T follicular helper cell (primary cell): ENCODE data around the gene CINP.
"Not testable (repeated sequence)": the region's sequence is repeated elsewhere in the genome, so short reads cannot be mapped to it uniquely, and the experiment has no call there.

Experiments used
- DNase-seq: peaks from one replicate; pipeline ENCODE4 v3.0.0-alpha.2; 2020; ENCODE audit warnings: low read depth

Gene CINP

DNA sequence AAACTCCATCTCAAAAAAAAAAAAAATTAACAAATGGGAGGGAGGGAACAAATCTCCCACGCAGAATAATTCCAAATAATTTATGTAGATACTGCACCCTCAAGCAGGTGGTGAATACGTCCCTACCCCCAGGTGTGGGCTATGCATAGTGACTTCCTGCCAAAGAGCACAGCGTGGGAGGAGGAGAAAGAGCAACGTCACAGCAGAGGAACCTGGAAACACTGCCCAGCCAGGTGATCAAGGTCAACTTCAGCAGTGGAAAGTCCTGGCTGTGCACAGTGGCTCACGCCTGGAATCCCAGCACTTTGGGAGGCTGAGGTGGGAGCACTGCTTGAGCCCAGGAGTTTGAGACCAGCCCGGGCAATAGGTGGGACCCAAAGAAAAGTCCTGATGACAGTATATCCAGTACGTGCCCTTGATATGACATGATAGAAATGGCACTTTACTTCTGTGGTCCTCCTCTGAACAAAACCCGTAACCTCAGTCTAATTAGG lies 9.5 kb downstream of the CINP start:
- no peak for DNase-seq

DNA sequence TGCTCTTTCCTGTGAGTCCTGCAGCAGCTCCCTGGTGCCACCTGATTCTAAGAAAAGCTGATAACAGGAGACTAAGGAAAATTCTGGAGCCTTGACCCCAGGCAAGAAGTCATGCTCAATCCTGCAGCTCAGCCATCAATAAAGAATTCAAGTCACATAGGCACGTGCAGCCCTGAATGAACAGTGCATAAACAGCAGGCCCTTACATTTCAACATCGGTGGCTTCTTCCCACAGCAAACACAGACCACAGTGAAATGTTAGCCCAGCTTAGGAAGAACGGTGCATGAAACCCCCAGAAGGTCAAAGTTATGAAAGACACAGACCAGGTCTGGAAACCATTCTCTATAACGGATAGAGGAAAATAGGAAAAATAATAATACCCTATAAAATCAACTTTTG lies 10.5 kb downstream of the CINP start:
- no peak for DNase-seq

DNA sequence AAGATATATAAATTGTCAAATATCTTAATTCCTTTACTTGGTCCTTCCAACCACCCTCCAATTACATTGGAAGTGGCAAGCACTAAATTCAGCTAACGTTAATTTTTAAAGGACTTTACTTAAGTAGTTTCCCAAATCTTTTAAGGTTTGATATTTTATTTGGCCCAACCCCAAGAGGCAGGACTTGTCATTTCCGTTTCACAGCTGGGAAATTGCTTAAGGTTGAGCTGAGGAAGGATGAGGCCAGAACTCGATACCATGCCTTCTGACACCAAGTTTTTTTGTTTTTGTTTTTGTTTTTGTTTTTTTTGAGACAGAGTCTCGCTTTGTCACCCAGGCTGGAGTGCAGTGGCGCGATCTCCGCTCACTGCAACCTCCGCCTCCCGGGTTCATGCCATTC lies 11.1 kb downstream of the CINP start:
- not testable (repeated sequence) for DNase-seq

DNA sequence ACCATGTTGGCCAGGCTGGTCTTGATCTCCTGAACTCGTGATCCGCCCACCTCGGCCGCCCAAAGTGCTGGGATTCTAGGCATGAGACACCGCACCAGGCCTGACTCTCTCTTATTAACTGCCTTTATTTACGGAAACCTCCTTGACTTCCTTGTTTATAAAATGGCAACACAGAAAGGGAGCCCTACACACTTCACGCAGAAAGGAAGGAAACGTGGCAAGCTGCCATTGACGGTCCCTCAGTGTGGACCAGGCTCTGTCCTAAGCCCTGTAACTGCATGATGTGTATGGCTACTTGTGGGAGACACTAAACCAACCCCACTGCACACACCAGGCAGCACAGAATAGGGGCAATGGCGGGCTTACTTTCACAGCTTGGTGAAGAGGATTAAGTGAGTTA lies 11.7 kb downstream of the CINP start:
- DNase-seq = no peak

DNA sequence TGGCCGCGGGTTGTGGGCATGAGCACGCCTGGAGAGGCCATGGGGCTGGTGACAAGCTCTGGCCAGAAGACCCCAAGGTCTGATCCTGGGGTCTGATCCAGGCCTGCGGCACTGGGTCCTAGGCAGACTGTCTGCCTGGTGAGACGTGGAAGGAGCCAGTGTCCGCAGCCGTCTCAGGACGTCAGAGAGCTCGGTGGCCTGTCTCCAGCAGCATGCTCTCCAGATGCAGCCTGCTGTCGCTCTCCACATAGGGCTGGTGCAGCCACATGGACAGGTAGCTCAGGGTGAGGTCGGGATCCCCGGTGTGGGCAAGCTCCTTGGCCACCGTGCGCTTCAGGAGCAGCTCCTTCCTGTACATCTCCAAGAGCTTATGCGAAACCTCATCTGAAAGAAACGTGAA lies 14.3 kb downstream of the CINP start:
- no peak for DNase-seq

DNA sequence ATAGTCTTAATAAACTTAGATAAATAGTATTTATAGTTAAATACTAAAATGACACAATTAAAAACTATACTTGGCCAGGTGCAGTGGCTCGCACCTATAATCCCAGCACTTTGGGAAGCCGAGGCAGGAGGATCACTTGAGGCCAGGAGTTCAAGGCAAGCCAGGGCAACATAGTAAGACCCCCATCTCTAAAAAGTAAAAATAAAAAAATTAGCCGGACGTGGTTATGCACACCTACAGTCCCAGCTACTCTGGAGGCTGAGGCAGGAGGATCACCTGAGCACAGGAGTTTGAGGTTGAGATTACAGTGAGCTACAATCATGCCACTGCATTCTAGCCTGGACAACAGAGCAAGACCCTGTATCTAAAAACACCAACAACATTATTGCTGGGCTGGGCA lies 16.0 kb downstream of the CINP start:
- no peak for DNase-seq

DNA sequence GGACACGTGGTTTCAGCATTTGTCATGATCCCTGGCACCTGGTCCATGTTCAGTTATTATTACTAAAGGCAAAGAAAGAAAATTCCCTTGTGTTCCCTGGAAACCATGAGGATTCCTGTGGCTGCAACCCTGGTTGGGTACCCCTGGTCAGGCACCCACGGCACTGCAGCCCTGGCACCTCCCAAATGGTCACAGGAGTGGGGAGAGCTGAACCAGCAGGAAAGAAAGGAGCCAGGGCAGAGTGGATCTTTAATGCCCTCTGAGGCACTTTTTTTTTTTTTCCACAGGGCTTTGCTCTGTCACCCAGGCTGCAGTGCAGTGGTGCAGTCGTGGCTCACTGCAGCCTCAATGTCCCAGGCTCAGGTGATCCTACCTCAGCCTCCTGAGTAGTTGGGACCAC lies 17.5 kb downstream of the CINP start:
- DNase-seq = no peak

DNA sequence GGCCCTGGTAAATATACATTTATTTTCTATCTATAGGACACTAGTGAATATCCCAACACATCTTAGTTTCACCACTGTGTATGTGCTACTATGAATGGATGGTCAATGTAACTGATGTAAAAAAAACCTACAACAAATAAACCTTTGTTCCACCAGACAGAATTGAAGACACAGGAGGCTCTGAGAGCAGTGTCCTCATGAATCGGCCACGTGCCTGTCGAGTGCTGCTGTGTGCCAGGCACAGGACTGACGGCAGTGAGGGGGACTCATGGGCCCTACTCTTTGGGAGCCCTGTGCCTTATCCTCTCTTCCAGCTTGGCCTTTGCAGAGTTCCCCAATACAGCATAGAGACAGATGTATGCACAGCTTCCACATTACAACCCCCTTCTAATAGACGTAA lies 18.2 kb downstream of the CINP start:
- DNase-seq = no peak

DNA sequence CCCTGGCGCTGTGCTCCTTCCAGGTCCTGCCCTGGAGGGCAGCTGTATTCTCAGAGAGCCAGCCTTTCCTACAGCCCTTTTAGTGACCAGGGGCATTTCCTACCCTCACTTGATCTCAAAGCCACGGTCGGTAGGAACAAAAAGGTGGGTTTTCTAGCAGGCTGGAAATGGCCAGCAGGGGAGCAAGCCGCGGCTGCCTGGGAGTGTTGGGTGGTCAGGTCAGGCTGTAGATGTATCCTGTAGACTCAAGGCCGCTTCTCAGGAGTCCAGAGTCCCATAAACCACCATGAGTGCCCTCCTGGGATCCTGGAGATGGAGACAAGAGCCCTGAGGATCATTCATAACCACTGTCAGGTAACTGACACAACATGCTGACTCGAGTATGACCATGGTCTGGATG lies 18.6 kb downstream of the CINP start:
- no peak for DNase-seq

DNA sequence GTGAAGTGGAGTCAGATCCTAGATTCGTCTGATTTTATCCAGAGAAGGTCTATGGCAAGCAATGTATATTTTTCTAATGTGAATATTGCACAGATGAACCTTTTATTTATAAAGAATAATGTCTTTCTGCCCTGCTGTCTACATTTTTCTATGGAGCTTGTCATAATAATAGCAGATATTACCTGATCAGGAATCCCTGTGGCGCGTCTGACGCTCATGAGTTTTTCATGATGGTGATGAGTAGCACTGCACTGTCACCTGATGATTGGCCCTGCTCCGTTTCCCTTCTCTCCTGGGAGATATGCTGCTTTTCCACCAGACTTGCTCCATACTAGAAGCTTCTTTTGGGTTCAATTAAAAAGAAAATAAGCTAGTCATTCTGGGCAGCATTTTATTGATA lies 20.5 kb downstream of the CINP start:
- DNase-seq = no peak

DNA sequence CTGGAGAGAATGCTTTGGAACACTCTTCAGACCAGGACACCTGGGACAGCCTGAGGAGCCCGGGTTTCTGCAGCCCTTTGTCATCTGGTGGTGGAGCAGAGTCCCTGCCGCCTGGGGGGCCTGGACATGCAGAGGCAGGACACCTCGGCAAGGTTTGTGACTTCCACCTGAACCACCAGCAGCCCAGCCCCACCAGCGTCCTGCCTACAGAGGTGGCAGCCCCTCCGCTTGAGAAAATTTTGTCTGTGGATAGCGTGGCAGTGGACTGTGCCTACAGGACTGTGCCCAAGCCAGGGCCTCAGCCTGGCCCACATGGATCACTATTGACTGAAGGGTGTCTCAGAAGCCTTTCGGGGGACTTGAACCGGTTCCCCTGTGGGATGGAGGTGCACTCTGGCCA lies 21.1 kb downstream of the CINP start:
- no peak for DNase-seq

DNA sequence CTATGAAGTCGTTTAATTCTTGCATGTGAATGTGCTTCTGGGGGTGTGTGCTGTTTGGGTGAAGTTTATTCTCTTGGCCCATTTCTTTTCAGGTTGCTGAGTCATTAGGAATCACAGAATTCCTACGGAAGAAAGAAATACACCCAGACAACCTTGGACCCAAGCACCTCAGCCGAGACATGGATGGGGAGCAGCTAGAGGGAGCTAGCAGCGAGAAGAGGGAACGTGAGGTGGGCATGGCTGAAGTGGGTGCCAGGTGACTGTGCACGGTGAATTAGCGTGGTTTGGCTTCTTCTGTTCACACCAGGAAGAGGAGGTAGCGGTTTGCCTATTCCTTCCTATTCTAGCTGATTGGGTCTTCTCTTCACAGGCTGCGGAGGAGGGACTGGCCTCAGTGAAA lies 24.0 kb downstream of the CINP start:
- no peak for DNase-seq

DNA sequence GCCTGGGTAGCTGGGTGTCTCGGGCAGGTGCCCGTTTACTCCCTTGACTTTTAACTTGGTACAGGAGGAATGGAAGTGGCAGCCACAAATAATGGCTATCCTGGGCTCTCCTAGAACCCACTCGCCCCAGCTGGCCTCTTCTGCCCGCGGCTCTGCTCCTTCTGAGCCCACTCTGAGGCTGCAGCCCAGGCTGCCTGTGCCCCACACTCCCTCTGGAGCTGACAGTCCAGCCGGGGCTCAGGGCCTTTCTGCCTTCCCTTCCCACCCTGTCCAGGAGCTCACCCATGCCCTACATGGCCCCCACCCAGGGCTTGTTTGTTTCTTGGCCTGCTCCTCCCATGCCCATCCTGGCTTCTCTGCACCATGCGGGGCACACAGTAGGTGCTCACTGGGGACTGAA lies 27.5 kb downstream of the CINP start:
- DNase-seq = no peak

DNA sequence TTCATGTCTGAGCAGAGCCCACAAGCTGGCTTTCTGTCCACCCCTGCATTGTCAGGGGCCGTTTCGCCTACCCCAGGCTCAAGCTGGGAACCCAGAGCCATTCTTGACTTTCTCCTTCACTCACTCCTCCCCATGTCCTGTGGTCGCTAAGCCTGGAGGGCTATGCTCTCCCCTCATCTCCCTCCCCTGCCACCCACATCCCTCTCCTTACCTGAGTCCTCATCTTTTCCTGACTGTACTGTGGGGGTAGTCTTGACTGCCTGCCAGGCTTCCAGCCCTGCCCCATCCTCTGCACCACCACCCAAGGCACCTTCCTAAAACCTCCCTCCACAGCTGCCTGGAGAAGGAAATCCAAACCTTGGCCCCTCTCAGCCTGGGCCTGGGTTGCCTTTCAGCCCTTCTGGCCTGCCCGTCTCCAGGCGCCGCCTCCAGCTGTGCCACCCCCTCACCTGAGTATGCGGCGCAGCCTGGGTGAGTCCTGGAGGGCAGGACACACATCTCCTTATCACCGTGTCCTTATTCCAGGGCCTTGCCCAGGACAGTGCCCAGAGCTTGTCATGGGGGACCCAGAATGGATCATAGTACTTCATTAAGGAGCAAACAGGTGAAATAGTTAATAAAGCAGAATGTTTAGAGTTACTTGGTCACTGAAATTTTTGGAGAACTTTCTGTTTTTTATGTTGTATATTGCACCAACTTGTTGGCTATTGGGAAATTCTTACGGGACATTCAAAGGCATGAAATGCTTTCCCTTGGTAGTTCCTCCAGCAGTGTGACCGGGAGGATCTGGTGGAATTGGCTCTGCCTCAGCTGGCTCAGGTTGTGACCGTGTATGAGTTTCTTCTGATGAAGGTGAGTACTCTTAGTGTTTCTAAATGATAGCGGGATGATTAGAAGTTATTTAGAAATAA lies 28.6 kb downstream of the CINP start:
- no peak for DNase-seq

DNA sequence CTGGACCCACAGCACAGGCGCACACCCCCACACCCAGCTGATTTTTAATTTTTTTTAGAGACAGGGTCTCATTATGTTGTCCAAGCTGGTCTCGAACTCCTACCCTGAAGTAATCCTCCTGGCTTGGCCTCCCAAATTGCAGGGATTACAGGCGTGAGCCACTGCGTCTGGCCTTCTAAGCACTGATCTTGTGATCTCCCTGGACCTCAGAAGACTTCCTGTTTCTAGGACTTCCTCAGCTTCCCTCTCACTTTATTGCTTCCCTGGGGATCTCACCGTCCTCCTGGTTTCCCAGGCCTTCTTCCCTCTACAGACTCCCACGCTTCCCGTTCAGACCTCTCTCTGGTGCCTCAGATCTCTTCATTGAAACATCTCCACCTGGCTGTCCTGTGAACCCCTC lies 29.3 kb downstream of the CINP start:
- DNase-seq = no peak

DNA sequence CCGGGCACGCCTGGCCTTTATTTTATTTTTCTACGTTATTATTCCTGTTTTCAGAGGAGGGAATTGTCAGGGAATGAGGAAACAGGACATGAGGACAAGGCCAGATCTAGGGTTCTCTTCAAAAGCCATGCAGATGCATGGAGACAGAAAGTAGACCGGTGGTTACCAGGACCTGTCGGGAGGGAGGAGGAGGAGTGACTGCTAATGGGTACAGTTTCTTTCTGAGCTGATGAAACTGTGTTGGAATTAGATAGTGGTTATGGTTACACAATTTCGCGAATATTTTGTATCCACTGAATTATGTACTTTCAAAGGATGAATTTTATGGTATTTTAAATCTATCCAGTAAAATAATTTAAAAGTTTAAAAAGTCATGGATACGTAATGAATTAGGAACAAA lies 31.9 kb downstream of the CINP start:
- no peak for DNase-seq

DNA sequence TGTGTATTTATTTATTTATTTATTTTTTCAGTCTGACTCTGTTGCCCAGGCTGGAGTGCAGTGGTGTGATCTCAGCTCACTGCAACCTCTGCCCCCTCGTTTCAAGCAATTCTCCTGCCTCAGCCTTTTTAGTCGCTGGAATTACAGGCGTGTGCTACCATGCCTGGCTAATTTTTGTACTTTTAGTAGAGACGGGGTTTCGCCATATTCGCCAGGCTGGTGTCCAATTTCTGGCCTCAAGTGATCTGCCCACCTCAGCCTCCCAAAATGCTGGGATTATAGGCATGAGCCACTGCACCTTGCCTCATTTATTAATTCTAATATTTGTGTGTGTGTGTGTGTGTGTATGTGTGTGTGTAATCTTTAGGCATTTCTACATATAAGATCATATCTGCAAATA lies 33.3 kb downstream of the CINP start:
- DNase-seq = not testable (repeated sequence)

DNA sequence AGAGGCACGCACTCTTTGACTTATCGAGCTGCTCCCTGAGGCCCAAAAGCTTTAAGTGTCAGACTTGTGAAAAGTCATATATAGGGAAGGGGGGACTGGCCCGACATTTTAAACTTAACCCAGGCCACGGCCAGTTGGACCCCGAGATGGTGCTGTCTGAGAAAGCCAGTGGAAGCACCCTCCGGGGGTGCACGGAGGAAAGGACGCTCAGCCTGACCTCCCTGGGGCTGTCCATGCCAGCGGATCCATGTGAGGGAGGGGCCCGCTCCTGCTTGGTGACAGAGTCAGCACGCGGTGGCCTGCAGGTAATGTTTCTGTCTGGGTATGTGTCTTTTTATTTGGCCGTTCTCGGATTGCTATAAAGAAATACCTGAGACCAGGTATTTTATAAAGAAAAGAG lies 36.1 kb downstream of the CINP start:
- DNase-seq = no peak

DNA sequence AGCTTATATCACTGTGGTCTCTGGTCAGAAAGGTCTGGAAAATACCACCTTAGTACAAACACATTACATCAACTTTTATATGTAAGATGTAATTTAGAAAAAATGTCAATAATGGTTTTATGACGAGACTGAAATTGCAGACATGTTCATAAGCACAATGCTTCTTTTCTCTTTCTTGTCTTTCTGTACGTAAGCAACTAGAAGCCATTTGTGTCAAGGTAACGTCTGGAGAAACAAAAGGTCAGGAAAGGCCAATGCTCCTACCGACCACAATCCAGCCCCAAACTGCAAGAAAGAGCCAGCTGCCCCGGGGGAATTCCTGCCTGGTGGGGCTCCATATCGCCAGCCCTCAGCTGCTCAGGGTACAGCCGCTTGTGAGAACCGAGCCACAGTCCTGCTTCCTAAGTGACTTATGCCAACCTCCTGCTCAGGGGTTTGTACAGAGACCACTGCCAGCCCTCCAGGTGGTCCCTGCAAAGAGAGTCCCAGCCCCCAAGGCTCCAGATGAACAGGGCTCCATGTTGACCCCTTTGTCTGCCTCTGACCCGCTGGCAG lies 36.8 kb downstream of the CINP start:
- DNase-seq = no peak

DNA sequence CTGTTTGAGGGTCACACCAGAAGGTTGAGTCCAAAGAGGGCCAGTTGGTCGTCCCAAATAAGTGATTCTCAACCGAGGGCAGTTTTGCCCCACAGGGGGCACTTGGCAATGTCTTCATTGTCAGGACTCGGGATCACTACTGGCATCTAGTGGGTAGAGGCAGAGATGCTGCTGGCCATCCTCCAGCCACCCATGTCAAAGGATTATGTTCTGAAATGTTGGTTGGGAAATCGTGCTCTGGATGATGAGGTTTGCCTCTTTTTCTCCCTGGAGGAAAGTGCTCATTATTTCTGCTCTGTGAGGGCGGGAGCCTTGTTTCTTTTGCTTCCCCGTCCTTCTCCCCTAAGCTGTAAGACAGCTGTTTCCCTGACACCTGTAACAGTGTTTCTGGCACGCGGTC lies 39.6 kb downstream of the CINP start:
- no peak for DNase-seq

DNA sequence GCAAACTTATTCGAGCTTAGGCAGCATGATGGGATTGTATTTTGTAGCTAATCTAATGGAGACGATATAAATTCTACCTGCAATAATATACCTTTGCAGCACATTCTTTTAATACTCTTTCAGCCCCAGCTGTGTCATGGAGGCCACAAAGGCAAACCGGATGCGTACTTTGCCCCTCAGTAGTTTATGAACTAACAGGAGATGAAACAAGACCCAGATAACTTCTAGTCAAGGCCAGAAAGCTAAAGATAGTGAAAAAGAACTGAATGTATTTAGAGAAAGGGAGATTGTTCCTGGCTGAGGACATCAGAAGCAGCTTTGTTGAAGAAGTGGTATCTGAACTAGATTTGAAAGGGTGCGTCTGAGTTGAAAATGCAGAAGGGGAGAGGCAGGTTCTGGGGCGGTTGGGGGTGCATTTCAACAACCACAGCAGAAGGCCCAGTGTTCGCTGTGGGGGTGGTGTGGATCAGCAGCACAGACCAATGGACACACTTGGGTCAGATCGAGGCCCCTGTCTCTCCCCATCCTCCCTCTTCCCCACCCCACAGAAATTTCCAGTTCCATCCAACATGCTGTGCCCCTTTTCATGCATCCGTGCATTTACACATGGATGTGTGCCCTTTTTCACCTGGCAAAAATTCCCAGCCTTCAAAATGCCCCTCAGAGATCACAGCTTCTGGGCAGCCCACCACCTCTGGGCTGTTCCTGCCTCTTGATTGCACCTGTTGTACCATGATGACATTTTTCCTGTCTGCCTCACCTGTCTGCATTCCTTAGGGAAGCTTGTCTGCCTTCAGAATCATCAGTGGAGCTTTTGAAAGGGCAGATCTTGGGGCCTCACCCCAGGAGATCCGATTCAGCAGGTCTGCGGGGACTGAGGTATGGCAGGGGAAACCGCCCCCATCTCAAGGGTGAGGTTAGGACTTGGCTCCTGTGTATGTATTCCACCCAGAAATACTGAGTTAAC lies 41.0 kb downstream of the CINP start:
- no peak for DNase-seq

DNA sequence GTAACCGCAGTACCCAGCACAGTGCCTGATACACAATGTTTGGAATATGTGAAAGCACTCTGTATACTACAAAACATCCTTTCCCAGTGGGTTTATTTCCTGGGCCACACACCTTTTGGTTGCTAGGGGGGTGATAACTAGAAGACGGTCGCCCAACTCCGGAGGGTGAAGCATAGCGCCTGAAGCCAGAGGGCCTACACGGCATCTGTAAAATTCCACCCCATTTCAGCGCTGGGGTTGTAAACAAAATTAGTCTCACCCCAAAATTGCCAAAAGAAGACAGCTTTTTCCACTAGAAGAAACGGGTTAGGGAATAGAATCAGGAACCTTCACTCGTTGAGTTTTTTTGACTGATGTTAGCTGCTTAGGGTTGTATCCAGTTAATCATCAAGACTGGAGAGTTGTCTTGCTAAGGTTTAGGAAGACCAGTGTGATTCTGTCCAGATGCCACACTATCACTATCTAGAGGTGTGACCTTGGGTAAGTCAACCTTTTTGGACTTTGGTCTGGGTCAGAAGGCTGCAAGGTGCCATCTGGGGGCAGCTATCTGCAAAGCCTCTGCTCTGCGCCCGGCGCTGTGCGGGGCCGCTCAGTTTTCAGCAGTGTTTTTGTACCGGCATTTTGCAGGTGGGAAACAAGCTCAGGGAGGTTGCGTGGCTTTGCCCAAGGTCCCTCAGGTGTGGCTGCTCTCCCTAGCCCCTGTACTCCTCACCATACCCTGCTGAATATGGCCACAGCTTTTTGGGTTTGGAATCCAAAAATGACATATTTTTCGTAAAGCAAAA lies 41.8 kb downstream of the CINP start:
- DNase-seq = no peak
